Measurements from ENCODE around the gene AP1AR.

Gene AP1AR

GRCh38 chr4:112219826-112220366 is 11.7 kb upstream of the AP1AR start:
- Histone ChIP-seq H3K27ac (ENCODE audit: insufficient read depth, low read depth, low read length, poor library complexity, severe bottlenecking) (no peak overlapping the region), H3K4me1 (ENCODE audit: control insufficient read depth, insufficient read depth, low read length) (no peaks in the 10 kb centered on the region), H3K4me3 (ENCODE audit: insufficient read depth, low read depth, low read length) (no peak overlapping the region), H3K9me3 (ENCODE audit: control insufficient read depth, low read length) (no peaks in the 10 kb centered on the region), H3K36me3 (ENCODE audit: control insufficient read depth, insufficient read depth, low read length) (no peaks in the 10 kb centered on the region), H3K27me3 (ENCODE audit: control insufficient read depth, insufficient read depth, low read length, poor library complexity, severe bottlenecking) (no peaks in the 10 kb centered on the region)
- WGBS, 2 experiments = 95 to 96% methylated on average over 7 of the region's 7 CpGs

GRCh38 chr4:112222219-112222955 is 9.2 kb upstream of the AP1AR start:
- WGBS, 2 experiments = 96 to 97% methylated on average over 43 of the region's 43 CpGs
- Histone ChIP-seq H3K27ac (ENCODE audit: insufficient read depth, low read depth, low read length, poor library complexity, severe bottlenecking) (no peak overlapping the region), H3K36me3 (ENCODE audit: control insufficient read depth, insufficient read depth, low read length) (no peaks in the 10 kb centered on the region), H3K4me3 (ENCODE audit: insufficient read depth, low read depth, low read length) (no peak overlapping the region), H3K4me1 (ENCODE audit: control insufficient read depth, insufficient read depth, low read length) (no peaks in the 10 kb centered on the region), H3K27me3 (ENCODE audit: control insufficient read depth, insufficient read depth, low read length, poor library complexity, severe bottlenecking) (no peaks in the 10 kb centered on the region), H3K9me3 (ENCODE audit: control insufficient read depth, low read length) (no peaks in the 10 kb centered on the region)

- H3K27ac ChIP-seq (ENCODE audit: insufficient read depth, low read depth, low read length, poor library complexity, severe bottlenecking) = no peak overlapping the region
- H3K36me3 ChIP-seq (ENCODE audit: control insufficient read depth, insufficient read depth, low read length) = no peaks in the 10 kb centered on the region
- WGBS, 2 experiments = 81 to 84% methylated on average over 4 of the region's 4 CpGs
- H3K4me3 ChIP-seq (ENCODE audit: insufficient read depth, low read depth, low read length) = no peak overlapping the region
- H3K27me3 ChIP-seq (ENCODE audit: control insufficient read depth, insufficient read depth, low read length, poor library complexity, severe bottlenecking) = no peaks in the 10 kb centered on the region
- H3K9me3 ChIP-seq (ENCODE audit: control insufficient read depth, low read length) = no peaks in the 10 kb centered on the region
- H3K4me1 ChIP-seq (ENCODE audit: control insufficient read depth, insufficient read depth, low read length) = no peaks in the 10 kb centered on the region
Measured at GRCh38 chr4:112225157-112225556, 6.4 kb upstream of the AP1AR start.

DNA sequence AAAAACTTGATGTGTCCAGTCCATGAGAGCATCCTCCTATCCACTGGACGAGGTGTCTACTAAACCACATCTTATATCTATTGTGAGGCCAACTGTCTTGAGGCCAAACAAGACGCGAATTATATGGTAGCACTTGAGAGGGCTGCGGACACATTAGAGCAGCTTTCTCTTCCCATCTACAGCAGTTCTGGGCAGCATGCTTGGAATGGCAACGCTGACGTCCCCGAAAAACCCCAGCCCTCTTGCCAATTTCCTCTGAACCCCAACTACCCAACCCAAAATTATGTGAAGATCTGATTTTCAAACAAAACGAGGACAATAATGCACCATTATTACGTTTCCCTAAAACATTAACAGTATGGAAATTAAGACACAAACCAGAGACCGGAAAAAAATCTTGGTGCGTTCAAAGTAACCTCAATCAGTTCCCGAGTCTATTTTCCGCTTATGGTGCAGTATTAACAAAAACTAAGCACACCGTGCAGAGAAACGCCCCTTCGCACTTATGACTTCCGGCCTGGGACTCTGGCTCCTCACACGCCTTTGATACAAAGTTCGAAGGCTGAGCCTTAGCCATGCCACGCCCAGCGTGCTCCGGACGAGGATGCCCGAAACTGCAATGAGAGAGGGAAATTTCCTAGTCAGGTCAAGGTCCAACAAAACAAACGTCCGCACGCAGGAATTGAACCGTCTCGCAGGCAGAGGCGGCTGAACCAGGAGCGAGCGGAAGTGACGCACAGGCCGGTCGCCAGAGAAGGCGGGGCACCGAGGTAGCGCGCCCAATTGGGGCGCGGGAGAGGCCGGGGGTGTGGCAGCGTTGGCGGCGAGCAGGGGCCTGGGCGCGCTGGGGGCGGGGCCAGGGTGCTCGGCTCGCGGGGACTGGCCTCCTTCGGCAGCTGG is 458 bp upstream of the AP1AR start:
- Histone ChIP-seq H3K9me3 (ENCODE audit: control insufficient read depth, low read length) (no peaks in the 10 kb centered on the region), H3K36me3 (ENCODE audit: control insufficient read depth, insufficient read depth, low read length) (no peaks in the 10 kb centered on the region), H3K27ac (ENCODE audit: insufficient read depth, low read depth, low read length, poor library complexity, severe bottlenecking) (peak overlapping the region; percentile 99), H3K27me3 (ENCODE audit: control insufficient read depth, insufficient read depth, low read length, poor library complexity, severe bottlenecking) (no peaks in the 10 kb centered on the region), H3K4me3 (ENCODE audit: insufficient read depth, low read depth, low read length) (peak overlapping the region; percentile 97), H3K4me1 (ENCODE audit: control insufficient read depth, insufficient read depth, low read length) (peaks cover 4% of the 10 kb centered on the region)
- WGBS, 2 experiments = 1% methylated on average over 52 of the region's 52 CpGs

GRCh38 chr4:112234952-112235609 is 3.5 kb downstream of the AP1AR start:
- WGBS, 2 experiments = 57% methylated on average over 2 of the region's 3 CpGs; no CpG with 5 or more reads in 1 of the 2 experiments
- H3K27ac ChIP-seq (ENCODE audit: insufficient read depth, low read depth, low read length, poor library complexity, severe bottlenecking) = no peak overlapping the region
- no peaks in the 10 kb centered on the region for H3K36me3 ChIP-seq (ENCODE audit: control insufficient read depth, insufficient read depth, low read length)
- H3K4me1 ChIP-seq (ENCODE audit: control insufficient read depth, insufficient read depth, low read length) = peaks cover 4% of the 10 kb centered on the region
- no peak overlapping the region for H3K4me3 ChIP-seq (ENCODE audit: insufficient read depth, low read depth, low read length)
- H3K27me3 ChIP-seq (ENCODE audit: control insufficient read depth, insufficient read depth, low read length, poor library complexity, severe bottlenecking) = no peaks in the 10 kb centered on the region
- H3K9me3 ChIP-seq (ENCODE audit: control insufficient read depth, low read length) = no peaks in the 10 kb centered on the region

- Histone ChIP-seq H3K27ac (ENCODE audit: insufficient read depth, low read depth, low read length, poor library complexity, severe bottlenecking) (no peak overlapping the region), H3K36me3 (ENCODE audit: control insufficient read depth, insufficient read depth, low read length) (no peaks in the 10 kb centered on the region), H3K27me3 (ENCODE audit: control insufficient read depth, insufficient read depth, low read length, poor library complexity, severe bottlenecking) (no peaks in the 10 kb centered on the region), H3K4me3 (ENCODE audit: insufficient read depth, low read depth, low read length) (no peak overlapping the region), H3K4me1 (ENCODE audit: control insufficient read depth, insufficient read depth, low read length) (peaks cover 4% of the 10 kb centered on the region), H3K9me3 (ENCODE audit: control insufficient read depth, low read length) (no peaks in the 10 kb centered on the region)
- 90 to 92% methylated on average over 2 of the region's 2 CpGs for WGBS, 2 experiments
Measured at GRCh38 chr4:112236040-112236439, 4.5 kb downstream of the AP1AR start.

DNA sequence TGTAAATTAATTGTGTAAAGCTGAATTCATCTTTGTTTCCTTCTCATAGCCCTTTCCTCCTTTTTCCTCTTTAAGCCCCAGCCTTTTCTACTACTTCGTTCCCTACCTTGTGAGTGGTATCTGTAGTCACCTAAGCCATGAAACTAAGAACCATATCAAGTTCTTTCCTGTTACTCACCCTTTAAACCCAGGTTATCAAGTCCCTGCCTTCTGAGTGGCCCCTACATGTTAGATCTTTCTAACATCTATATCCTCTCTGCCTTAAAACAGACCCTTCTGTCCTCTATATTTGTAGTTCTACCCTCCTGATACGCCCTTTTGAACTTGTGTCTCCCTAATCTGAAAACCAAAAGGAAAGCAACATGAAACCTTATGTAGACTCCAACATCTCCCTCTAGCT is 7.2 kb downstream of the AP1AR start:
- WGBS, 2 experiments = 91 to 94% methylated on average over 2 of the region's 2 CpGs
- H3K4me1 ChIP-seq (ENCODE audit: control insufficient read depth, insufficient read depth, low read length) = no peaks in the 10 kb centered on the region
- H3K4me3 ChIP-seq (ENCODE audit: insufficient read depth, low read depth, low read length) = no peak overlapping the region
- no peaks in the 10 kb centered on the region for H3K9me3 ChIP-seq (ENCODE audit: control insufficient read depth, low read length)
- H3K27me3 ChIP-seq (ENCODE audit: control insufficient read depth, insufficient read depth, low read length, poor library complexity, severe bottlenecking) = no peaks in the 10 kb centered on the region
- H3K27ac ChIP-seq (ENCODE audit: insufficient read depth, low read depth, low read length, poor library complexity, severe bottlenecking) = no peak overlapping the region
- H3K36me3 ChIP-seq (ENCODE audit: control insufficient read depth, insufficient read depth, low read length) = no peaks in the 10 kb centered on the region

DNA sequence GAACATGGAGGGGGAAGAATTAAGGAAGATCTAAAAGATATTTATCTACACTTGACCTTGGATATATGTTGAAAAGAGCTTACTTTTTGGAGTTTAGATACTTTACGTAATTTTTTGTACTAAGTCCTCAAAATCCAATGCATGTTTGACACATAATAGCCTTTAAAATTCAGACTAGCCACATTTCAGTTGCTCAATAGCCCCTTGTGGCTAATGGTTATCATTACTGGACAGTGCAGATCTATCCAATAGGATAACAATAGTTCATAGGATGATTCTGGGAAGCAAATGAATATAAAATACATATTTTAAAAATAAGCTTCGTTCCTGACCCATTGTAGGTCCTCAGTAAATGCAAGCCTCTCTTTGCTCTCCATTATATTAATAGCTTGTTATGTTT is 13.8 kb downstream of the AP1AR start:
- H3K4me3 ChIP-seq (ENCODE audit: insufficient read depth, low read depth, low read length) = no peak overlapping the region
- H3K4me1 ChIP-seq (ENCODE audit: control insufficient read depth, insufficient read depth, low read length) = no peaks in the 10 kb centered on the region
- no peaks in the 10 kb centered on the region for H3K27me3 ChIP-seq (ENCODE audit: control insufficient read depth, insufficient read depth, low read length, poor library complexity, severe bottlenecking)
- no peaks in the 10 kb centered on the region for H3K36me3 ChIP-seq (ENCODE audit: control insufficient read depth, insufficient read depth, low read length)
- no peaks in the 10 kb centered on the region for H3K9me3 ChIP-seq (ENCODE audit: control insufficient read depth, low read length)
- WGBS, 2 experiments = 96 to 100% methylated on average over 1 to 2 of the region's 2 CpGs
- H3K27ac ChIP-seq (ENCODE audit: insufficient read depth, low read depth, low read length, poor library complexity, severe bottlenecking) = no peak overlapping the region

- Histone ChIP-seq H3K4me1 (ENCODE audit: control insufficient read depth, insufficient read depth, low read length) (no peaks in the 10 kb centered on the region), H3K27ac (ENCODE audit: insufficient read depth, low read depth, low read length, poor library complexity, severe bottlenecking) (no peak overlapping the region), H3K27me3 (ENCODE audit: control insufficient read depth, insufficient read depth, low read length, poor library complexity, severe bottlenecking) (no peaks in the 10 kb centered on the region), H3K36me3 (ENCODE audit: control insufficient read depth, insufficient read depth, low read length) (no peaks in the 10 kb centered on the region), H3K4me3 (ENCODE audit: insufficient read depth, low read depth, low read length) (no peak overlapping the region), H3K9me3 (ENCODE audit: control insufficient read depth, low read length) (no peaks in the 10 kb centered on the region)
- 55 to 60% methylated on average over 2 of the region's 3 CpGs for WGBS, 2 experiments
Measured at GRCh38 chr4:112247021-112247420, 15.4 kb downstream of the AP1AR start.

Measured in ectodermal cell (in vitro differentiated cells).